Measurements from ENCODE around the gene ALKBH4. TPM values are rescaled to one million over a fixed set of nuclear protein-coding genes. Genes with fewer than 3 reads are reported as not detected.

The ALKBH4 gene
- polyA plus RNA-seq, 1 donor from 2014 or later, result 27.2 TPM

- Histone ChIP-seq H3K27ac (ENCODE audit: low read length) (no peak overlapping the region), H3K4me2 (ENCODE audit: low read length) (no peak overlapping the region), H3K27me3 (ENCODE audit: insufficient read depth, low read depth, low read length) (no peaks in the 10 kb centered on the region), H3K4me3 (ENCODE audit: low read length) (no peak overlapping the region), H3K9me3 (ENCODE audit: low read length) (no peaks in the 10 kb centered on the region), H3F3A (ENCODE audit: insufficient read depth, low read length, poor library complexity, severe bottlenecking) (no peaks in the 10 kb centered on the region), H3K36me3 (ENCODE audit: insufficient read depth, low read length) (no peaks in the 10 kb centered on the region), H3K9me2 (ENCODE audit: insufficient read depth, low read length) (no peaks in the 10 kb centered on the region), H2AFZ (ENCODE audit: low read depth, low read length) (no peak overlapping the region), H3K9ac (ENCODE audit: low read length) (no peak overlapping the region), H3K79me2 (replicated peaks; ENCODE audit: insufficient read depth, low read length) (no peaks in the 10 kb centered on the region), H4K20me1 (ENCODE audit: insufficient read depth) (no peaks in the 10 kb centered on the region)
- TF ChIP-seq REST (IDR thresholded peaks at IDR 0.05; ENCODE audit: borderline replicate concordance), result no peak
Observed at GRCh38 chr7:102451371-102452054, 13.2 kb downstream of the ALKBH4 start.

- H2AFZ ChIP-seq (ENCODE audit: low read depth, low read length), result no peak overlapping the region
- H3K9me2 ChIP-seq (ENCODE audit: insufficient read depth, low read length), result no peaks in the 10 kb centered on the region
- no peaks in the 10 kb centered on the region for H4K20me1 ChIP-seq (ENCODE audit: insufficient read depth)
- no peaks in the 10 kb centered on the region for H3K9me3 ChIP-seq (ENCODE audit: low read length)
- H3K27ac ChIP-seq (ENCODE audit: low read length), result no peak overlapping the region
- no peaks in the 10 kb centered on the region for H3K79me2 ChIP-seq (replicated peaks; ENCODE audit: insufficient read depth, low read length)
- H3F3A ChIP-seq (ENCODE audit: insufficient read depth, low read length, poor library complexity, severe bottlenecking), result no peaks in the 10 kb centered on the region
- H3K4me2 ChIP-seq (ENCODE audit: low read length), result no peak overlapping the region
- H3K36me3 ChIP-seq (ENCODE audit: insufficient read depth, low read length), result no peaks in the 10 kb centered on the region
- H3K9ac ChIP-seq (ENCODE audit: low read length), result no peak overlapping the region
- no peaks in the 10 kb centered on the region for H3K27me3 ChIP-seq (ENCODE audit: insufficient read depth, low read depth, low read length)
- no peak for TF ChIP-seq POLR2AphosphoS5 (IDR thresholded peaks at IDR 0.05)
- TF ChIP-seq RAD21 (conservative IDR thresholded peaks at IDR 0.05), result no peak
- TF ChIP-seq SMC3 (conservative IDR thresholded peaks at IDR 0.05; ENCODE audit: poor library complexity), result no peak
- TF ChIP-seq, protein P1, sequence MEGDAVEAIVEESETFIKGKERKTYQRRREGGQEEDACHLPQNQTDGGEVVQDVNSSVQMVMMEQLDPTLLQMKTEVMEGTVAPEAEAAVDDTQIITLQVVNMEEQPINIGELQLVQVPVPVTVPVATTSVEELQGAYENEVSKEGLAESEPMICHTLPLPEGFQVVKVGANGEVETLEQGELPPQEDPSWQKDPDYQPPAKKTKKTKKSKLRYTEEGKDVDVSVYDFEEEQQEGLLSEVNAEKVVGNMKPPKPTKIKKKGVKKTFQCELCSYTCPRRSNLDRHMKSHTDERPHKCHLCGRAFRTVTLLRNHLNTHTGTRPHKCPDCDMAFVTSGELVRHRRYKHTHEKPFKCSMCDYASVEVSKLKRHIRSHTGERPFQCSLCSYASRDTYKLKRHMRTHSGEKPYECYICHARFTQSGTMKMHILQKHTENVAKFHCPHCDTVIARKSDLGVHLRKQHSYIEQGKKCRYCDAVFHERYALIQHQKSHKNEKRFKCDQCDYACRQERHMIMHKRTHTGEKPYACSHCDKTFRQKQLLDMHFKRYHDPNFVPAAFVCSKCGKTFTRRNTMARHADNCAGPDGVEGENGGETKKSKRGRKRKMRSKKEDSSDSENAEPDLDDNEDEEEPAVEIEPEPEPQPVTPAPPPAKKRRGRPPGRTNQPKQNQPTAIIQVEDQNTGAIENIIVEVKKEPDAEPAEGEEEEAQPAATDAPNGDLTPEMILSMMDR (IDR thresholded peaks at IDR 0.05; ENCODE audit: poor library complexity, severe bottlenecking), result no peak
- no peak for TF ChIP-seq EP300 (conservative IDR thresholded peaks at IDR 0.05; ENCODE audit: poor library complexity, severe bottlenecking)
- H3K4me3 ChIP-seq (ENCODE audit: low read length), result no peak overlapping the region
Observed at GRCh38 chr7:102450242-102450641, 14.4 kb downstream of the ALKBH4 start.

DNA sequence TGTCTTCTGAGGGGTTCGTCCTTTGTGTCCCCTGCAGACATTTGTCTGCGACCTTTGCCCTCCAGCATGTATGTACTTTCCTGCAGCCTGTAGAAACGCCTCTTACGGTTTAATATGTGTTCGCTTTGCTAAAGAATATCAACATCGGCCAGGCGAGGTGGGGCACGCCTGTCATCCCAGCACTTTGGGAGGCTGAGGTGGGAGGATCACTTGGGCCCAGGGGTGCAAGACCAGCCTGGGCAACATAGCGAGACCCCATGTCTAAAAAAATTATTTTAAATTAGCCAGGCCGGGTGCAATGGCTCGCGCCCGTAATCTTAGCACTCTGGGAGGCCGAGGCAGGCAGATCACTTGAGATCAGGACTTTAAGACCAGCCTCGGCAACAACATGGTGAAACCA lies 15.5 kb downstream of the ALKBH4 start:
- TF ChIP-seq POLR2AphosphoS5 (IDR thresholded peaks at IDR 0.05), result no peak
- TF ChIP-seq, protein P1 (IDR thresholded peaks at IDR 0.05; ENCODE audit: poor library complexity, severe bottlenecking), result no peak
- no peak for TF ChIP-seq RAD21 (conservative IDR thresholded peaks at IDR 0.05)
- no peaks in the 10 kb centered on the region for H3K27me3 ChIP-seq (ENCODE audit: insufficient read depth, low read depth, low read length)
- no peak overlapping the region for H3K9ac ChIP-seq (ENCODE audit: low read length)
- no peaks in the 10 kb centered on the region for H3K36me3 ChIP-seq (ENCODE audit: insufficient read depth, low read length)
- H3K79me2 ChIP-seq (replicated peaks; ENCODE audit: insufficient read depth, low read length), result no peaks in the 10 kb centered on the region
- no peaks in the 10 kb centered on the region for H3K9me3 ChIP-seq (ENCODE audit: low read length)
- H3K4me3 ChIP-seq (ENCODE audit: low read length), result no peak overlapping the region
- no peak overlapping the region for H3K27ac ChIP-seq (ENCODE audit: low read length)
- H3F3A ChIP-seq (ENCODE audit: insufficient read depth, low read length, poor library complexity, severe bottlenecking), result no peaks in the 10 kb centered on the region
- no peak overlapping the region for H3K4me2 ChIP-seq (ENCODE audit: low read length)
- no peaks in the 10 kb centered on the region for H3K9me2 ChIP-seq (ENCODE audit: insufficient read depth, low read length)
- H2AFZ ChIP-seq (ENCODE audit: low read depth, low read length), result no peak overlapping the region
- no peaks in the 10 kb centered on the region for H4K20me1 ChIP-seq (ENCODE audit: insufficient read depth)
